ENCODE data around the gene SSTR1.

The SSTR1 gene

DNA sequence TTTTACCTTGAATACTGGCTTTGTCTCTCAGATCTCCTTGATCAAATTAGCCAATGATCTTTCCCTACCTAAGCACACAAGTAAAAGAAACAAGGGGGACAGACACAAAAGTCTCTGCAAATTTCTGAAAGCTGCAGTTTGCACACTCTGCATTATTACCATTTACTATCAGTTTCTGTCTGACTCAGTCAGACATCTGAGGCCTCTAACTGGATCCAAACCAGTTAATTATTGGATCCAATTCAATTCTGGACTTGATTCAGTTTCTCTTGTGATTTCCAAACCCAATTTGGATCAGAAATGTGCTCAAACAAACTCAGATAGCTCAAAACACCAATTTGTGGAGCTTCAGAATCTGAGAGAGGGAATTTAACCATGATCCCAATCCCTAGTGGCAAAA lies 16.6 kb downstream of the SSTR1 start:
- no peak overlapping the region for H3K4me3 ChIP-seq (ENCODE audit: low read length)
- no peak for DNase-seq (ENCODE audit: low read depth, low spot score)

DNA sequence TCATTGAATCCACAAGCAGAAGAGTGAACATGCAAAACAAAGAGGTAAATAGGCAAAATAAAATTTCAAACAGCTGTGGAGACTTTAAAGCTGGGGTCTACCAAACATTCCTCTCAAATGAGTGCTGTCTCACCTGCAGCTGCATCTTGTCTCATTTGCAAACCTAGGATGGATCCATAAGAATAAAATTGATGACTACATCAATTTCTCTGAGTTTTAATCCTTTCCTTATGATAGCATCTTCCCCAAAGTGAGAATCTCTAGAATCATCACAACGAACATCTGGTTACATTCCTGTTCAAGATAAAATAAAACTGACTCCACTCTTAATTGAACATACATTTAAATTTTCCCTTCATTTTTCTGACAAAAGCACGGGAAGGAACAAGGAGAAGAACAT lies 18.2 kb downstream of the SSTR1 start:
- no peak overlapping the region for H3K4me3 ChIP-seq (ENCODE audit: low read length)
- DNase-seq (ENCODE audit: low read depth, low spot score) = no peak

DNA sequence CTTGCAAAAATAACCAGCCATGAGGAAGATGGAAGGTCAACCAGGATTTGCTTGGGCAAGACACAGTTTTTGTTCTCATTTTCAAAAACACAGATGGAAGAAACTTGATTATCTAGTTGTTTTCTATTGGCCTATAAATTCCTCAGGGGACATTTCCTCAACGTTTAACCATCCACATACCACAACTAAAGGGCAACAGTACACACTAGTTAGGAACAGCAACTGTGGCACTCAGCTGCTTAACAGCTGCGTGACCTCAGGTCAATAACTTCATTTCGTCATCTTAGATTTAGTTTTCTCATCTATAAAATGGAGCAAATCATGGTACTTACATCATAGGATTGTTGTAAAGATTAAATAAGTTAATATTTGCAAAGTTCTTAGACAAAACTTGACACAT lies 18.7 kb downstream of the SSTR1 start:
- DNase-seq (ENCODE audit: low read depth, low spot score) = no peak
- no peak overlapping the region for H3K4me3 ChIP-seq (ENCODE audit: low read length)

DNA sequence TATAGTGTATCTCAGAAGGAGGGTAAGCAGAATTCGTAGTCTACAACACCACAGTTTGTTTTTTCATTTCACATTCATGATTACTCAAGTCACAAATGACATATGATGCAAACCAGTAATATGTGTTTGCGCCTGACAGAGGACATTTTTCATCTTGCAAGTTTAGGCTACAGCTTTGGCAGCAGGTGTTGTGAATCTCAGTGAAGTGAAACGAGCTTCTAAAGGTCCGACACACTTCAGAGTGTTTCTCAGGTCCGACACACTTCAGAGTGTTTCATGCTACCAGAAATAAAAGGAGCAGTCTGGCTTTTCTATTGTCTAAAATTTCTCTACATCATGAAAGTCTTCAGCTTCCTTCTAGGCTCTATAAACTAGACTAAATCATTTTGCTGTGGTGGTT lies 25.5 kb downstream of the SSTR1 start:
- no peak overlapping the region for H3K4me3 ChIP-seq (ENCODE audit: low read length)
- DNase-seq (ENCODE audit: low read depth, low spot score) = no peak

DNA sequence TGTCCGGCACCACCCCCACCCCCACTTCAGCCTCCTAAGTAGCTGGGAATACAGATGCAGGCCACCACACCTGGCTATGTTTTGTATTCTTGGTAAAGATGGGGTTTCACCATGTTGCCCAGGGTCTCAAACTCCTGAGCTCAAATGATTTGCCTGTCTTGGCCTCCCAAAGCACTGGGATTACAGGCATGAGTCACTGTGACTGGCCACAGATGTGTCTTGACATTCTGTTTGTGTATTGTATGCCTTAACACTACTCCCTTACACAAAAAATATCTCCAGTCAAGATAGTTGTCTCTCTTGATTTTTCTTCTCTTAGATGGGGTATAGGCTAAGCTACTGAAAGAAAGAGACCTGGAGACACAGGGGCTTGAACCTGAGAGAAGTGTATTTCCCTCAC lies 30.6 kb downstream of the SSTR1 start:
- DNase-seq (ENCODE audit: low read depth, low spot score) = no peak
- no peak overlapping the region for H3K4me3 ChIP-seq (ENCODE audit: low read length)

DNA sequence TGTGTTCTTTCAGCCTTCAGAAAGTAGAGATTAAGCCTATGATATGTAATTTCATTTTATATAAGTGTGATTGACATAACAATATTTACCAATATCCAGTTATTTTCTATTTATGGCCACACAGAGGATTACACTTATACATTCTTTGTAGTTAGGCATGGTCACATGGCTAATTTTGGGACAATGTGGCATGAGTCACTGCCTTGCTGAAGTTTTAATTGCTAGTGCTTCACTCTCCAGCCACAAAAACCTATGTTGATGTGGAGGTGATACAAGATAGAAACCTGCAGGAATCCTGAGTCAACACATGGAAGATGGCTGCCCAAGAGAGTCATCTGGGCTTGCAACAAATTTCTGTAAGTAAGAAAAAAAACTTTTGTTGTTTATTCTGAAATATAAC lies 31.2 kb downstream of the SSTR1 start:
- no peak overlapping the region for H3K4me3 ChIP-seq (ENCODE audit: low read length)
- DNase-seq (ENCODE audit: low read depth, low spot score) = no peak

GRCh38 chr14:38243696-38244240 lies 36.1 kb downstream of the SSTR1 start:
- H3K4me3 ChIP-seq (ENCODE audit: low read length) = no peak overlapping the region
- DNase-seq (ENCODE audit: low read depth, low spot score) = no peak

DNA sequence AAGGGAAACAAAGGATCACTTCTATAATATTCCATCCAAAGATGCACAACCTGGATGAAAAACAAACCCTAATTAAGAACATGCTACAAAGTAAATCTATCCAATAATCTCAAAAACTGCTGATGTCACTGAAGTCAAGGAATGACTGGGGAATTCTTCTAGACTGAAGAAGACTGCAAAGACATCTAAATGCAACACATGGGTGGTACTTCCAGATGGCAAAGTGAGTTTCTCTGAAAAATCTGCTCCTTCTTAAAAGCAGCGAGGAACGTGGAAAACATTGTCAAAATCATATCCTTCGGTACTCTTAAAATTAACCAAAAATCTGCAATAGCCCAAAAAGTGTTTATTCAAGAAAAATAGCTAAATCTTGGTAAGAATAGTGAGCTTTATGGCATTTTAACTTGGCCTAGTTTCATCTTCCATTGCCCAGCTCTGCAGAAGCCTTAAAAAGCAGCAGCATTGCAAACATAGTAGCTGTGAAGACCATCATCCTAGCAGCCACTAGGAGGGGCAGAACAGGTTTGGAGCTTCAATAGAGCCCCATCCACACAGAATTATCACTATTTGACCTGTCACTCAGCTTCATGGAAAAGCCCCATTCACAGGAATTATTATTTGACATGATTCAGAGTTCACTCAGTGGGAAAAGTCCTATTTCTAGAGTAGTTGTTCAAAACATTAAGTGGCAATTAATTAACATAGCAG lies 40.8 kb downstream of the SSTR1 start:
- no peak overlapping the region for H3K4me3 ChIP-seq (ENCODE audit: low read length)
- DNase-seq (ENCODE audit: low read depth, low spot score) = no peak

DNA sequence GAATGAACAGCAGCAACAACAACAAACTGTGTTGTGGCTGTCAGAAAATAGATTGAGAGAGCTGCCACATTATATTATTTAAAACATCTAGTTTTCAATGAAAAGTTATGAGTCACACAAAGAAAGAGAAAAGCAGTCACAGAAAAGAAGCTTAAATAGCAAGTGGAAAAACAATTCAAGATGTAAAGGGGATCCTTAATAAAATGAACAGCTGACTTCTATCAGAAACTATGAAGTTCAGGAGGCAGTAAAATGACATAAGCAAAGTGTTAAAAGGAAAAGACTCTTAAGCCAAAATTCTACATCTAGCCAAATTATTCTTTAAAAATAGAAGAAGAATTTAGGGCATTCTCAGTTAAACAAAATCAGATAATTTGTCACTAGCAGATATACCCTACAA lies 42.6 kb downstream of the SSTR1 start:
- no peak overlapping the region for H3K4me3 ChIP-seq (ENCODE audit: low read length)
- no peak for DNase-seq (ENCODE audit: low read depth, low spot score)

GRCh38 chr14:38252066-38252710 lies 44.5 kb downstream of the SSTR1 start:
- no peak for DNase-seq (ENCODE audit: low read depth, low spot score)
- H3K4me3 ChIP-seq (ENCODE audit: low read length) = no peak overlapping the region

DNA sequence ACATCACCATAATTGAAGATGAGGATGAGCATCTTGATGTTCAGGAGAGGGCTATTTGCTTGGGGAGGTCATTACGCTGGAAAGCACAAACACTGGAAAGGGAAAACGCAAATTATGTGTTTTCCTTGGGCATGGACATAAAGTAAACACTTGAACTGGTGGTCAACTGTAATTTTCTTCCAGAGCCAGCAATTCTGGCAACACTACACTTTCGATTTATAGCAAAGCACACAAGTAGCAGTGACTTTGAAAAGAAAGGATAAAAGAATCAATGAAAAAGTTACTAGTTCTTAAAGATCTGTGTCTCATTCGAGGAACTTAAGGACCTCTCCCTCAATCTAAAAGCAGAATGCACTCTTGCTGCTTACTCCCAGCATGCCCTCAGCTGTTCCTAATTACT lies 46.0 kb downstream of the SSTR1 start:
- no peak overlapping the region for H3K4me3 ChIP-seq (ENCODE audit: low read length)
- no peak for DNase-seq (ENCODE audit: low read depth, low spot score)

DNA sequence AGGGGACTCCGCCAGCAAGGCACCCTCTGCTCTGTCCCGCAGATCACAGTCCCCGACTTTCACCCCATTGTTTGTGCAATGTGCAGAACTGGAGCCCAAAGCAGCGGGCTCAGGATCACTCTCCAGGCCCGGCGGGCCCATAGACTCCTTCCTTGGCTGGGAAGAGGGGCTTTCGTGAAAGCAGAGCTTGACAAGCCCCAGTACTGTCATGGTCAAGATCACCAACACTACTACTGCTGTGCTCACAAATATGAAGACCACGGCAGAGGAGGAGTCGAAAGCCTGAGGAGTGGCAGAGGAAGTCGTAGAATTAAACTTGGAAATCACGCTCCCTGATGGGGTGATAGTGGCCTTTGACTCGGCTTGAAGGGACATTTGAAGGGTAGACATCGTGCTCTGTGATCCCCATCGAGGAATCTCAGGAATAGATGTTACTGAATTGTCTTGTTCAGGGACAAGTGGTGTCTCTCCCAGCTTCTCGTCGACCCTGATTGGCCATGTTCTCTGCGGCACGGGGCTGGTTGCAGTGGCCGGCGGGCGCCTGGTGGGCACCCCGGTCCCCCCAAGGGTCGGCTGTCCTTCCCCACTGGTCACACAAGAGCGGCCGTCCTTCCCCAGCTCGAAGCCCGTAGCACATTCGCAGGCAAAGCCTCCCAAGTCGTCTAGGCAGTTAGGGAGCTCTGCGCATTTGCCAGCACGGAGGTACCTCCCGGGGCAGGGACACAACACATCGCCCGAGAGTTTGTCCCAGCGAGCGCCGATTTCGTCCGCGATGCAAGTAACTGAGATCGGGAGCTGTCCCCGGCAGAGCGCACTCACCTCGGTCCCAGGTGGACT lies 47.1 kb downstream of the SSTR1 start:
- no peak for DNase-seq (ENCODE audit: low read depth, low spot score)
- H3K4me3 ChIP-seq (ENCODE audit: low read length) = no peak overlapping the region

- no peak overlapping the region for H3K4me3 ChIP-seq (ENCODE audit: low read length)
- DNase-seq (ENCODE audit: low read depth, low spot score) = no peak
Measured at GRCh38 chr14:38255408-38255672, 47.6 kb downstream of the SSTR1 start.

- H3K4me3 ChIP-seq (ENCODE audit: low read length) = no peak within 1 kb of the TSS
Measured at GRCh38 chr14:38255673-38256532, 48.2 kb downstream of the SSTR1 start, which contains the start of gene CLEC14A. Gene CLEC14A, minus strand, starts transcription at chr14:38256093. Its CDS starts 71 bp downstream, at chr14:38256022.

GRCh38 chr14:38256533-38256840 lies 48.8 kb downstream of the SSTR1 start:
- no peak for DNase-seq (ENCODE audit: low read depth, low spot score)
- H3K4me3 ChIP-seq (ENCODE audit: low read length) = no peak overlapping the region

More at GRCh38 chr14:38255673-38256532, 48.2 kb downstream of the SSTR1 start, which contains the start of gene CLEC14A:
- no peak for DNase-seq (ENCODE audit: low read depth, low spot score)

GRCh38 chr14:38257507-38257906 lies 49.8 kb downstream of the SSTR1 start:
- DNase-seq (ENCODE audit: low read depth, low spot score) = no peak
- H3K4me3 ChIP-seq (ENCODE audit: low read length) = no peak overlapping the region

DNA sequence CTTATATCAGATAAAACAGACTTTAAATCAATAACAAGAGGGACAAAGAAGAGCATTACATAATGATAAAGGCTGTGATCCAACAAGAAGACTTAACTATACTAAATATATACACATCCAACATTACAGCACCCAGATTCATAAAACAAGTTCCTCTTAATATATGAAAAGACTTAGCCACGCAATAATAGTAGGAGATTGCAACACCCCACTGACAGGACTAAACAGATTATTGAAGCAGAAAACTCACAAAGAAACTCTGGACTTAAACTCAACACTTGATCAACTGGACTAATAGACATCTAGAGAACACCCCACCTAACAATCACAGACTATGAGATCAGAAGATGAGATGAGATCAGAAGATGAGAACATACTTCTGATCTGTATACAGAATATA lies 53.9 kb downstream of the SSTR1 start:
- no peak overlapping the region for H3K4me3 ChIP-seq (ENCODE audit: low read length)
- no peak for DNase-seq (ENCODE audit: low read depth, low spot score)

All from Jurkat, Clone E6-1 (cell line).